Immature natural killer cell (primary cell): ENCODE results near the gene TCAP. TPM values are rescaled to one million over a fixed set of nuclear protein-coding genes. Genes with fewer than 3 reads are reported as not detected.
A peak's percentile ranks its signal among the peaks of the same experiment; 100 is the strongest.

ENCODE experiments used
- DNase-seq, 3 donors: peaks; one replicate each; pipeline ENCODE4 v3.0.0; 2022; ENCODE audit warnings: mixed read lengths in 1 of 3
- H3K27ac Mint-ChIP-seq, 6 donors: one replicate each; pipeline ENCODE4 v1.8.0; 2020; ENCODE audit warnings: mixed read lengths in 6 of 6, mild to moderate bottlenecking in 5 of 6, inconsistent platforms in 4 of 6, moderate library complexity in 3 of 6
- H3K27me3 Mint-ChIP-seq, 3 donors: one replicate each; pipeline ENCODE4 v1.8.0; 2020 to 2021; ENCODE audit warnings: low read depth in 3 of 3, mild to moderate bottlenecking in 3 of 3, mixed read lengths in 3 of 3, moderate library complexity in 3 of 3, inconsistent platforms in 1 of 3
- H3K36me3 Mint-ChIP-seq, 3 donors: one replicate each; pipeline ENCODE4 v1.8.0; 2020; ENCODE audit warnings: mixed read lengths in 3 of 3, inconsistent platforms in 2 of 3, mild to moderate bottlenecking in 2 of 3
- H3K4me1 Mint-ChIP-seq, 2 donors: one replicate each; pipeline ENCODE4 v1.8.0; 2020; ENCODE audit warnings: inconsistent platforms in 2 of 2, mild to moderate bottlenecking in 2 of 2, mixed read lengths in 2 of 2, moderate library complexity in 1 of 2
- H3K4me3 Mint-ChIP-seq, 5 donors: one replicate each; pipeline ENCODE4 v1.8.0; 2020; ENCODE audit warnings: mild to moderate bottlenecking in 5 of 5, mixed read lengths in 5 of 5, inconsistent platforms in 3 of 5, moderate library complexity in 3 of 5
- H3K9me3 Mint-ChIP-seq, 6 donors: one replicate each; pipeline ENCODE4 v1.8.0; 2020; ENCODE audit warnings: mild to moderate bottlenecking in 6 of 6, mixed read lengths in 6 of 6, inconsistent platforms in 4 of 6, moderate library complexity in 3 of 6
- polyA plus RNA-seq, 3 donors: library from polyadenylated mRNA; unstranded; fragments of 300-500 nt; fragmentation: Illumina TruSeq; gene quantifications; one replicate each; pipeline ENCODE4 v1.2.3, GENCODE V29; 2021

TCAP gene, protein sequence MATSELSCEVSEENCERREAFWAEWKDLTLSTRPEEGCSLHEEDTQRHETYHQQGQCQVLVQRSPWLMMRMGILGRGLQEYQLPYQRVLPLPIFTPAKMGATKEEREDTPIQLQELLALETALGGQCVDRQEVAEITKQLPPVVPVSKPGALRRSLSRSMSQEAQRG
- not detected for polyA plus RNA-seq

DNA sequence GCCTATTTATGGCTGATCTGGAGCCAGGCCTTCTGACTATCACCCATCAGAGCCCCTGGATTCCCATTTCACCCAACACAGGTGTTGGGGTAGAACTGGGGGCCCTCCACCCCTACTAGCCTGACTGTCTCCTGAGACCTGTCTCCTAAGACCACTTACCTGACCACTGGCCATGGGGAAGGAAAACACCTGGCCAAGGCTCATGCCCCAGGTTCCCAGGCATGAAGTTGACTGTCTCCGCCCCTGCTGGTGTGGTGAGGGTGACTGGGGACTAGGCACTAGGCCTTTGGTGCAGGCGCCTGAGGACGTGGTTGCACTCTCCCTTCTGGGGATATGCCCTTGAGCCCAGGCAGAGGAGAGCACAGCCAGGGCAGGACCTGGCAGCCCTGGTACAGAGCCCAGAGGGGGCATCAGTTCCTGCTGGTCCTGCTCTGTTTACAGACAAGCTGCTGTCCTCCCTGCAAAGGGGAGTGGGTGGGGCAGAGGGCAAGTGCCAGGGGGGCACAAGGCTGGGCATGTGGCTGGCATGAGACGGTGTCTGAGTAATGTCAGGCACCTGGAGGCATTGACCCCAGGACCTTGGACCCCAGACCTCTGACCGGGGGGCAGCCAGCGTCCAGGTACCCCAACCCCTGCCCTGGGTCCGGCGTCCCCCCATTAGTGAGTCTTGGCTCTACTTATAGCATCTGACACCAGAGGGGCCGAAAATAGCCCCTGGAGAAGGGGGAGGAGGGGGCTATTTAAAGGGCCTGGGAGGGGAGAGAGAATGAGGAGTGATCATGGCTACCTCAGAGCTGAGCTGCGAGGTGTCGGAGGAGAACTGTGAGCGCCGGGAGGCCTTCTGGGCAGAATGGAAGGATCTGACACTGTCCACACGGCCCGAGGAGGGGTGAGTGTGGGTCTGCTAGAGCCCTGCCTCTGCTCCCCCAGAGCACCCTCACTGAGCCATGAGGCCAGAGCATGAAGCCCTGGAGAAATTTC, at the start of gene TCAP:
TSS of gene TCAP (plus strand) at position 769 of the 981 bp plus-strand sequence. CDS start at position 780, 11 bp downstream.
- Mint-ChIP-seq H3K36me3 (peaks cover 0 to 8% (median 3%) of the 10 kb centered on the region in 3 donors), H3K4me1 (peaks cover 8% of the 10 kb centered on the region in 2 donors), H3K27me3 (peaks cover 0 to 8% (median 7%) of the 10 kb centered on the region in 3 donors), H3K9me3 (no peaks in the 10 kb centered on the region), H3K4me3 (peak within 1 kb of the TSS in 2 of 5 donors; percentile 35 to 53), H3K27ac (peak within 1 kb of the TSS in 3 of 6 donors; percentile 7 to 36 (median 9))
- no peak for DNase-seq

DNA sequence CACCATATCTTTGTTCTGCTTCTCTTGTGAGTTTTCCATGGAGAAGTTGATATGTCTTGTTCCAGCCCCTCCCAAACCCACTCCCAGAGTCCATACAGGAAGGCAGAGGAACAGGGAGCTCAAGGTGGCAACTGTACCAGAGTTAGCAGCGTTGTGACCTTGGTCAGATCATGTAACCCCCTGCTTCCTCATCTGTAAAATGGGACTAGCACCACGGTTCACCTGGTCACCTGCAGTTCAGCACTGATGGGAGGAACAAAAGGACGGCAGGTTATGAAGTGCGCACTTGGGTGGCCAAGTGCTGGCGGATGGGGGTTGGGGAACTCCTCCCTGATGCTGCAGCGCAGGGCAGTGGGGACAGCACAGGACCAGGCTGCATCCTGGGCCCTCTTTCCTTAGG, 49.7 kb upstream of the TCAP start:
- Mint-ChIP-seq H3K4me3 (peak overlapping the region in 1 of 5 donors; percentile 16), H3K27me3 (peaks cover 7 to 16% (median 14%) of the 10 kb centered on the region in 3 donors), H3K27ac (no peak overlapping the region), H3K9me3 (no peaks in the 10 kb centered on the region), H3K4me1 (peaks cover 6 to 8% of the 10 kb centered on the region in 2 donors), H3K36me3 (no peaks in the 10 kb centered on the region)
- DNase-seq = no peak

DNA sequence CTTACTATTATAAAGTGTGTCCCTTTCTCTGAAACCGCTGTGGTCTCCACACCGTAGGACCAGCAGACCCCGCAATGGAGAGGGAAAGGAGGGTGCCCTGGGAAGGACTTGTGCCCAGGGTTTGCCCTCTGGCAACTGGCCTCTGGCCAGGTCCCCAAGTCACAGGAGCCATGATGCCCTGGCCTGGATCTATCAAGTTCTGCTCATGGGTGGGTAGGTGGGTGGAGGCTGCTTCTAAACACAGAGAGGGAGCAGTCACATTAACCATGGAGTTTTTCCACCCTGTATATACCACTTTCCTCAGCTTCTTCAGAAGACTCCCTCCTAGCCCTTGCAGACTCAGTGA, 48.1 kb upstream of the TCAP start:
- DNase-seq = no peak
- Mint-ChIP-seq H3K4me1 (peaks cover 10% of the 10 kb centered on the region in 2 donors), H3K9me3 (no peaks in the 10 kb centered on the region), H3K27me3 (peaks cover 6 to 15% (median 15%) of the 10 kb centered on the region in 3 donors), H3K4me3 (peak overlapping the region; percentile 33 to 64 (median 46)), H3K36me3 (no peaks in the 10 kb centered on the region), H3K27ac (no peak overlapping the region)

DNA sequence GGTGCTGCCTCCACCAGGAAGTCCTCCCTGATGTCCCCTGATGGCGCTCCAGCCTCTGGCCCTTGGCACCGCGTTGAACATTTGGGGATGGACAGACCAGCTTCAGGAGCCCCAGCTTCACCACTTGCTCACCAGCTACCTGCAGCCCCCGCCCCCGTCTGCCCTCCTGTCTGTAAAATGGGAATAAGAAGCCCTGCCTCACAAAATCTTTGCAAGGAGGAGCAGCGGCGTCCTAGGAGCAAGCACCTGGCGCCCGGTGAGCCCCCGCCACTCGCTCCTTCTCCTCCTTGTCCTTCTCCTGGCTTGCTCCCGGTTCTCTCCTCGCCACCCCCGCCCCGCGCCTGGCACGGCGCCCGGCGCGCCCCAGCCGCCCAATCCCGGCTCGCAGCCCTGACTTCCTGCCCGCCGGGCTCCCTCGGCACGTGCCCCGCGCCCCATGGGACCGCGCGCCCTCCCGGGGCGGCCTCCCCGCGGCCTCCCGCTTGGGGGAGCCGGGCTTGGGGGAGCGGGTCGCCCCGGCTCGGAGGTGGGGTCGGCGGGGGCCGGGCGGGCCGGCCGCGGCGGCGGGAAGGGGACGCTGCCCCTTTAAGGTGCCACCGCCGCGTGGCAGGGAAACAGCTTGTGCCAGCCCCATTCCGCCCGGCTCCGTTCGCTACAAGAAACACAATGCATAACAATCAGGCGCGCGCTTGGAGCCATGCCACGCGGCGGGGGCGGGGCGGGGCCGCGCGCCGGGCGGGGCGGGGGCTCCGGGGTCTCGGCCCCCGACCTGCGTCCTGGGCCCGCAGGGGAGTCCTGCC, 47.5 kb upstream of the TCAP start:
- peak overlapping the region; percentile 75 to 87 (median 83) for H3K4me3 Mint-ChIP-seq
- no peaks in the 10 kb centered on the region for H3K36me3 Mint-ChIP-seq
- no peak overlapping the region for H3K27ac Mint-ChIP-seq
- peak; percentile 30 to 37 (median 36) for DNase-seq
- H3K27me3 Mint-ChIP-seq = peaks cover 9 to 16% (median 15%) of the 10 kb centered on the region in 3 donors
- H3K4me1 Mint-ChIP-seq = peaks cover 14 to 15% of the 10 kb centered on the region in 2 donors
- no peaks in the 10 kb centered on the region for H3K9me3 Mint-ChIP-seq

DNA sequence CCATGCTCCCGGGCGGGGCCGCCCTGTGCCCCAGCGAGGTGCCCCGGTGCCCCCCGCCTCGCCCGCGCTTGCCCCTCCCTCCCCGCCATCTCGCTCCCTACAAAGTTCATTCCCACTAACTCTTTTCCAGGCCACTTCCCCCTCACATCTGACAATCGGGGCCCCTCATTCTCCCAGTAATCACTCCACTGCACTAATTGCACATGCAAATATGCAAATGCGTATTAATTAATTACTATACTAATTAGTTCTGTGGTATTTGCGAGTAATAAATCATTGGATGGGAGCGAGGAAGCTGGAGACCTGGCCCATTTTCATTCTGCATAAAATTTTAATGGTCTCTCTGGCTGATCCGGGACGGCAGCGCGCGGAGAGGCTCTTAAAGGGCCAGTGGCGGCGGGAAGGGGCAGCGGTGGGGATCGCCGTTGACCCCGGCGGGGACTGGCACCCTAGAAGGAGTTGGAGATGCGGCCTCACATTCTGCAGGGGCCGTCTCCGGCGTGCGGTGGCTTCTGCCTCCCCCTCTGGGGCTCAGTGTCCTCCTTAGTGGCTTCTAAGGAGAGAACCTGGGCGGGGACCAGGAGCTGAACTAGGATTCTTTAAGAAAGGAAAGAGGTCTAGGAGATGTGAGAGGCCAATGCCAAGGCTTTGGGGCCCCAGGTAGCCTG, 46.8 kb upstream of the TCAP start:
- DNase-seq = no peak
- peak overlapping the region in 1 of 6 donors; percentile 49 for H3K27ac Mint-ChIP-seq
- H3K4me3 Mint-ChIP-seq = peak overlapping the region; percentile 75 to 87 (median 83)
- H3K4me1 Mint-ChIP-seq = peaks cover 16 to 22% of the 10 kb centered on the region in 2 donors
- H3K36me3 Mint-ChIP-seq = no peaks in the 10 kb centered on the region
- peaks cover 9 to 16% (median 15%) of the 10 kb centered on the region in 3 donors for H3K27me3 Mint-ChIP-seq
- H3K9me3 Mint-ChIP-seq = no peaks in the 10 kb centered on the region

DNA sequence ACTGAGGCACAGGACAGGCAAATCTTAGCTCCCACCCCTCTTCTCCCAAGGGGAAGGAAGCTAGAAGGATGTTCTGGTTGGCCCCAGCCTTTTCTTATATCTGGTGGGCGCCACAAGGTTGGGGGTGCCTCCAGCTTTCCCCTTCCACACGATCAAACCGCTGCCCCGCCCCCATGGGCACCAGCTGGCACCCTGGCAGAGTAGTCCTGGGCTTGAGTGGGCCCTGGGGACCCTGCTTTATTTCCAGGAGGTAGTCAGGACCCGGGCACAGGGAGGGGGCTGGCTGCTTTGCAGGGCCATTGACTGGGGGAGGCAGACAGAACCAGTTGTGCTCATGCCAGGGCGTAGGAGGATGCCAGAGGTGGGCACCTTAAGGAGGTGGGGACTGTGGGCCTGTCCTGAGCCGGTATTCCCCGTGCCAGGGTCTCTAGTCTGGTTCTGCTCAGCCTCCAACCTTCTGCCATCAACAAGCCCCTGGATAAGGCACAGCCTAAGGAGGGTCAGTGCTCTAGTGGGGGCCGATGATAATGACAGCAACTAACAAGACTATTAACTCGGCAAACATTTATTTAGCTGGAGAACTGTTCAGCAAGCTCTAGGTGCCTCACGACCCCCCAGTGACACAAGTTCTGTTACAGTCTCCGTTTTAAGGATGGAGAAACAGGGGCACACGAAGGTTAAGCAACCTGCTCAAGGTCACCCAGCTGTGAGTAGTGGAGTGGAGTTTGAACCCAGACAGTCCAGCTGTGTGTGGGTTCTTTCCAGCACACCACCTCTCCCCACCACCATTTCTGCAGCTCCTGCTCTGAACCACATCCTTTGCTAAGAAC, 46.0 kb upstream of the TCAP start:
- Mint-ChIP-seq H3K4me1 (peaks cover 18 to 26% of the 10 kb centered on the region in 2 donors), H3K9me3 (no peaks in the 10 kb centered on the region), H3K27me3 (peaks cover 9 to 18% (median 15%) of the 10 kb centered on the region in 3 donors), H3K36me3 (no peaks in the 10 kb centered on the region), H3K27ac (no peak overlapping the region), H3K4me3 (peak overlapping the region in 1 of 5 donors; percentile 56)
- no peak for DNase-seq

DNA sequence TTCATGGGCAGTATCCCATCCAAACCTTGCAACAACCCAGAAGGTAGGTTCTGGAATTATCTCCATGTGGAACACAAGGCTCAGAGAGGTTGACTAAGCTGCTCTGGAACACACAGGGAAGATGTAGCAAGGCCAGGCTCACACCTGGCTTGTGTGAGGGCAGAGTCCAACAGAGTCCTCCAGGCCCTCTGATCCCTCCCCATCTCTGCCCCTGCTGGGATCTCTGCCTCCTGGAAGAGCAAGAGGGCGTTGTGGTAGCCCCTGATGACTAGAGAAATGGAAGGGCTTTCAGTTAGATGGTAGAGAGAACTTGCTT, 45.4 kb upstream of the TCAP start:
- Mint-ChIP-seq H3K4me1 (peaks cover 18 to 26% of the 10 kb centered on the region in 2 donors), H3K4me3 (no peak overlapping the region), H3K27me3 (peaks cover 9 to 15% (median 15%) of the 10 kb centered on the region in 3 donors), H3K27ac (no peak overlapping the region), H3K9me3 (no peaks in the 10 kb centered on the region), H3K36me3 (no peaks in the 10 kb centered on the region)
- DNase-seq = no peak

DNA sequence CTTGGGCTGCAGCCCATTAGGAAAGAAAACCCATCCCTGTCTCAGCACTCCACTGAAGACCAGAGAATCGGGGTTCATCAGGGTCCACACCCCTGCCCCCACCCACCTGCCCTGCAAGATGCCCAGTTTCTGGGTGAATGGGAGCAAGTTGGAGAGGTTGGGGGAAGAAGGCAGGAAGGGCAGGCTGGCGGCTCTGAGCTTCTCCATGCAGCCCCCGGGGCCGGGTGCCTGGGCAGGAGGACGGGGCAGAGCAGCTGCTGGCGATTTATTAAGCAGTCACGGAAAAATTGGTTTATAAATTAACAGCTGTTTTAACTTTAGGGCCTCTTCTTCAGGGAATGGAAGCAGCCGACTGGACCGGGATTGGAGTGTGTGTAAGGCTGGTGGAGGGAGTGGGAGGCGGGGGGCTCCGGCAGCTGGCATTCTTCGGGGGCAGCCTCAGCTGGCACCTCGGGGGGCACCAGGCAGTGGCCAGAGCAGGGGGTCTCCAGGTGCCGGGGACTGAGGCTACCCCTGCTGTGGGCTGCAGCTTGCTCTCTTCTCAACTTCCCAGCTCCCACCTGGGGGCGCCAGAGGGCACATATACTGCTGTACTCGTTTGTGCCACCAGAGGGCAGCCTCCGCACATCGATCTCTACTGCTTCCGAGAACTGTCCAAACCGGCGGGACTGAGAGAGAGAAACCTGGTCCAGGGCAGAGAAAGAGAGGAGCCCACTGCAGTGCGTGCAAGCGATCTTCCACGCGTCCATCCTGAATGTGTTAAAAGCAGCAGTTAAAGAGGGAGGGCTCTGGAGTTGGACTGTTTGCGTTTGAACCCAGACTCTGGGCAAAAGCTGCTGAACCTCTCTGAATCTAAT, 43.4 kb upstream of the TCAP start:
- Mint-ChIP-seq H3K9me3 (no peaks in the 10 kb centered on the region), H3K4me3 (peak overlapping the region; percentile 13 to 73 (median 64)), H3K4me1 (peaks cover 20 to 26% of the 10 kb centered on the region in 2 donors), H3K27ac (peak overlapping the region in 4 of 6 donors; percentile 10 to 83 (median 51)), H3K27me3 (peaks cover 8 to 12% (median 11%) of the 10 kb centered on the region in 3 donors), H3K36me3 (no peaks in the 10 kb centered on the region)
- DNase-seq = peak; percentile 86 to 88 (median 87)

DNA sequence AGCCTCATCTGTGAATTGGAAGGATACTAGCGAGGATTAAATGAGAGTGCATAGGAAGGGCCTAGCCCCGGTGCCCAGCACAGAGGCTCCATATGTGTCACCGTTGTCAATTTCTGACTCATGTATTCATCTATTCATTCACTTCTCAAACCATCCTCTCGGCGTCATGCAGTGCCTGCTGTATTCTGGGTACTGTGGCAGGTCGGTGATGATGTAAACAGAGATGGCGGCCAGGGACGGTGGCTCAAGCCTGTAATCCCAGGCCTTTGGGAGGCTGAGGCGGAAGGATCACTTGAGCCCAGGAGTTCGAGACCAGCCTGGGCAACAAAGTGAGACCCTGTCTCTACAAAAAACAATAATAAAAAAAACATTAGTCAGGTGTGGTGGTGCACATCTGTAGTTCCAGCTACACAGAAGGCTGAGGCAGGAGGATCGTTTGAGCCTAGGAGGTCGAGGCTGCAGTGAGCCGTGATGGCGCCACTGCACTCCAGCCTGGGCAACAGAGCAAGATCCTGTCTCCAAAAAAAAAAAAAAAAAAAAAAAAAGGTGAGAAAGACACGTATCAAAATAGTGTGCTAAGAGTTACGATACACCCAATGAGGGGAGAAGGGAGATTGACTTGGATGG, 42.7 kb upstream of the TCAP start:
- Mint-ChIP-seq H3K27ac (peak overlapping the region in 3 of 6 donors; percentile 10 to 83 (median 79)), H3K27me3 (peaks cover 8 to 12% (median 11%) of the 10 kb centered on the region in 3 donors), H3K4me1 (peaks cover 18 to 26% of the 10 kb centered on the region in 2 donors), H3K9me3 (no peaks in the 10 kb centered on the region), H3K36me3 (no peaks in the 10 kb centered on the region), H3K4me3 (peak overlapping the region in 4 of 5 donors; percentile 13 to 73 (median 64))
- no peak for DNase-seq

DNA sequence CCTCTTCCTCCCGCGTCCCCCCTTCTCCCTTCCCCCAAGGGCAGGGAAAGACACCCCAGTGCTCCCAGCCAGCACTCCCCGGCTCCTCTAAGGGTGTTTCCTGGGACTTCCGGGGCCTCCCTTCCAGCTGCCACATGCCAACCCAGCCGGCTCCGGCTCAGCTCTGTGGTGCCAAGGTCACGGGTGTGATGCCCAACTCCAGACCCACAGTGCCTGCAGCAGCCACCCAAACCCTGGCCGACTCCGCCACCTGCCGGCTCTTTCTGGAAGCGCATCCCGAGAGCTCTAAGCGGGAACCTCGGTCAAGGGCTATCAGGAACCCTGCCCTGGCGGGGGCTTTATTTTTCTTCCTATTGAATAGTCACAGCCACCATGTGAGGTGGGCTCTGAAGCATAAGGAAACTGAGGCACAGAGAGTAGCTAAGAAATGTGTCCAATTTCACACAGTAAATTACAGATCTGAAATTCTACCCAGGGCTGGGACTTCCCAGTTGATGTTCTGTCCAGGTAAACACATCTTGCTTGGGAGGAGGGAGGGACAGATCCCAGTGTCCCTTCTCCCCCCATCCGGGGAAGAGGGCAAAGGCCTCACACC, 41.7 kb upstream of the TCAP start:
- Mint-ChIP-seq H3K4me3 (peak overlapping the region in 2 of 5 donors; percentile 20 to 51), H3K36me3 (no peaks in the 10 kb centered on the region), H3K27me3 (peaks cover 9 to 18% (median 12%) of the 10 kb centered on the region in 3 donors), H3K9me3 (no peaks in the 10 kb centered on the region), H3K4me1 (peaks cover 15 to 22% of the 10 kb centered on the region in 2 donors), H3K27ac (peak overlapping the region in 1 of 6 donors; percentile 86)
- DNase-seq = peak; percentile 76 to 83 (median 78)

DNA sequence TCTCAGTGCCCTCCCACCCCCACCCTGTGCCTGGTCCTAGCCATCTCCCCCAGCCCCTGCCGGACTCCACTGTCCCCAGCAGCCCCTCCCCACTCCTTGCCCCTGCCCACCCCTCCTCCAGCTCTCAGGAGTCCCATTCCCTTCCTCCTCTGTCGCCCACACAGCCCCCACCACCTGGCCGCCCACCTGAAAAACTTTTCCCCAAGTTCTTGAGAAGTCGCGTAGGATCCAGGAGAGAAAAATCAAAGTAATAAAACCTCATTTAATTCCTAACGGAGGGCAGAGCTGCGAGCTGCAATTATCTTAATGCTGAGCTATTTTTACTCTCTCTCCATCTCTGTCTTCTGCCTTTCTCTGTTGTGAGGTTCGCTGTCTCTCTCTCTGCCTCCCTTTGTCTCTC, 40.8 kb upstream of the TCAP start:
- Mint-ChIP-seq H3K27ac (peak overlapping the region in 1 of 6 donors; percentile 35), H3K4me1 (peaks cover 13 to 20% of the 10 kb centered on the region in 2 donors), H3K9me3 (no peaks in the 10 kb centered on the region), H3K27me3 (peaks cover 7 to 16% (median 12%) of the 10 kb centered on the region in 3 donors), H3K4me3 (no peak overlapping the region), H3K36me3 (no peaks in the 10 kb centered on the region)
- no peak for DNase-seq
